K562 (cell line): ENCODE measurements around the gene KNTC1. TPM values are rescaled to one million over a fixed set of nuclear protein-coding genes. Genes with fewer than 3 reads are reported as not detected.

Experiments
- ATAC-seq: fragments of 200-7000 bp; cut with Tn5 transposase; 3 replicates; pipeline ENCODE4 v1.9.1; 2020; ENCODE audit warnings: moderate library complexity
- BruUV-seq: library from RNA; stranded (reverse); fragments of 400-500 nt; replicated peaks from 2 replicates; lab custom pipeline; 2021; lab: Mats Ljungman, UMichigan
- CTCF ChIA-PET: fragments of 300-600 bp; formaldehyde crosslinking; extraction: SDS; loops from one replicate; lab custom pipeline; 2021; ENCODE audit warnings: low intra/inter-chr PET ratio; lab: Yijun Ruan, JAX
- POLR2A ChIA-PET: fragments of 300-600, 350-650 bp; sonication (Branson Sonifier 250); formaldehyde crosslinking; extraction: SDS; loops from one replicate; lab custom pipeline; 2021; ENCODE audit warnings: antibody characterized with exemption, inconsistent platforms; lab: Yijun Ruan, JAX
- DNase-seq, 4 experiments: peaks; one replicate each; pipeline versions ENCODE4 v3.0.0 to v3.0.0-alpha.2; 2011 to 2018; ENCODE audit warnings: low spot score in 3 of 4, mixed read lengths in 3 of 4; ENCODE audit errors: extremely low read depth in 1 of 4
- FAIRE-seq: peaks from 2 replicates; lab custom pipeline; 2011; peaks lifted over from hg19 to GRCh38; lab: Jason Lieb, UNC
- H2AFZ ChIP-seq: 2 replicates; pipeline ENCODE4 v1.6.0; 2011; ENCODE audit warnings: low read depth, low read length, control low read depth, inconsistent platforms
- H3K27ac ChIP-seq: fragments of 200-600 bp; 3 replicates; pipeline ENCODE4 v1.8.0; 2011; ENCODE audit warnings: low read depth, mild to moderate bottlenecking, control low read depth, inconsistent platforms, low read length, moderate library complexity, mixed read lengths; ENCODE audit errors: extremely low read depth
- H3K27me3 ChIP-seq, 2 experiments: fragments of 300-600 bp in 1 of 2; 2 replicates in 1 of 2; 3 replicates in 1 of 2; pipeline versions ENCODE4 v1.6.0 to v1.8.0; 2011; ENCODE audit warnings: inconsistent platforms in 2 of 2, low read length in 2 of 2, mild to moderate bottlenecking in 1 of 2, mixed read lengths in 1 of 2, moderate library complexity in 1 of 2; ENCODE audit not compliant: control insufficient read depth in 2 of 2, insufficient read depth in 2 of 2
- H3K36me3 ChIP-seq: fragments of 300-600 bp; 3 replicates; pipeline ENCODE4 v1.8.0; 2011; ENCODE audit warnings: mild to moderate bottlenecking, low read length, inconsistent platforms; ENCODE audit not compliant: control insufficient read depth, insufficient read depth
- H3K4me1 ChIP-seq, 2 experiments: fragments of 200-600 bp in 1 of 2; replicated peaks in 1 of 2; 2 replicates in 1 of 2; 3 replicates in 1 of 2; pipeline versions ENCODE4 v1.5.1 to v1.8.0; 2011; ENCODE audit warnings: inconsistent platforms in 2 of 2, low read length in 2 of 2, mild to moderate bottlenecking in 1 of 2, mixed read lengths in 1 of 2, moderate library complexity in 1 of 2; ENCODE audit not compliant: control insufficient read depth in 2 of 2, insufficient read depth in 2 of 2
- H3K4me2 ChIP-seq: 2 replicates; pipeline ENCODE4 v1.6.1; 2011; ENCODE audit warnings: low read length, control low read depth, inconsistent platforms, mixed read lengths; ENCODE audit not compliant: insufficient read depth
- H3K4me3 ChIP-seq: fragments of 200-600 bp; sonication (generic), shearing (Covaris generic); 2 replicates; pipeline ENCODE4 v1.5.1; 2016; ENCODE audit warnings: control low read depth, inconsistent platforms
- H3K79me2 ChIP-seq: fragments of 200-600 bp; 3 replicates; pipeline ENCODE4 v1.8.0; 2011; ENCODE audit warnings: low read length, inconsistent platforms; ENCODE audit not compliant: control insufficient read depth, insufficient read depth
- H3K9ac ChIP-seq, 2 experiments: 2 replicates each; pipeline versions ENCODE4 v1.6.0 to v1.6.1; 2011; ENCODE audit warnings: low read depth in 2 of 2, low read length in 2 of 2, control low read depth in 1 of 2, inconsistent platforms in 1 of 2, mild to moderate bottlenecking in 1 of 2, mixed read lengths in 1 of 2; ENCODE audit not compliant: insufficient read depth in 1 of 2
- H3K9me1 ChIP-seq: one replicate; pipeline ENCODE4 v1.6.0; 2011; ENCODE audit warnings: inconsistent platforms, mild to moderate bottlenecking, low read length, moderate library complexity; ENCODE audit not compliant: control insufficient read depth, insufficient read depth
- H3K9me3 ChIP-seq: replicated peaks from 2 replicates; pipeline ENCODE4 v1.5.1; 2011; ENCODE audit warnings: low read depth, low read length, inconsistent platforms; ENCODE audit not compliant: control insufficient read depth, insufficient read depth
- H4K20me1 ChIP-seq: replicated peaks from 2 replicates; pipeline ENCODE4 v1.6.1; 2011; ENCODE audit warnings: low read length, inconsistent platforms, mixed read lengths; ENCODE audit not compliant: control insufficient read depth, insufficient read depth
- CHD4 ChIP-seq: fragments of 200-600 bp; sonication (generic); IDR thresholded peaks from 3 replicates; pipeline ENCODE4 v1.6.1; 2012; ENCODE audit warnings: low read depth, mild to moderate bottlenecking, mixed read lengths, low read length, inconsistent platforms; ENCODE audit not compliant: insufficient read depth, insufficient replicate concordance, poor library complexity, severe bottlenecking
- CHD7 ChIP-seq: fragments of 200-600 bp; sonication (generic); IDR thresholded peaks from one replicate; pipeline ENCODE4 v1.6.1; 2012; ENCODE audit warnings: mild to moderate bottlenecking, low read depth, low read length, inconsistent platforms
- FIP1L1 ChIP-seq: fragments of 200-400 bp; formaldehyde crosslinking; IDR thresholded peaks from 2 replicates; pipeline ENCODE4 v1.6.1; 2018; ENCODE audit warnings: mild to moderate bottlenecking, low read depth, low read length; ENCODE audit not compliant: poor library complexity, severe bottlenecking
- TCF7 ChIP-seq: sonication (generic); IDR thresholded peaks from 2 replicates; pipeline ENCODE4 v1.6.1; 2016; ENCODE audit warnings: antibody characterized with exemption, borderline replicate concordance
- WGBS: fragments of 100-300 bp; shearing (Covaris generic); methylation state at CpG from one replicate; pipeline ENCODE4 v1.1.6; 2016; ENCODE audit warnings: low coverage, mixed read lengths; ENCODE audit not compliant: insufficient coverage; ENCODE audit errors: missing lambda C conversion rate; 5-methylcytosine and 5-hydroxymethylcytosine counted together
- in situ Hi-C: fragments of 300-500 bp; cut with MboI; formaldehyde crosslinking; loops from 4 replicates; pipeline ENCODE4 v1.15.0; 2018; ENCODE audit warnings: inconsistent platforms, mixed read lengths
- intact Hi-C: fragments of 100-400 bp; cut with micrococcal nuclease; formaldehyde crosslinking; loops from 2 replicates; pipeline ENCODE4 v1.14.2; 2022
- polyA plus RNA-seq, 8 experiments: library from polyadenylated mRNA; depleted of rRNA in 4 of 8; stranded (reverse) in 5 of 8; unstranded in 3 of 8; fragments of >200 nt; fragmentation: Nextera tagmentation in 2 of 8; fragmentation: Illumina TruSeq in 1 of 8; extraction: Ambion mirVana in 2 of 8; extraction: Trizol in 1 of 8; gene quantifications; 2 replicates each; pipeline versions ENCODE4 v1.2.1 to v1.2.3, GENCODE V29; 2011 to 2014; ENCODE audit warnings: inconsistent platforms in 1 of 8, missing spikeins in 1 of 8
- total RNA-seq, 7 experiments: library from RNA; depleted of rRNA in 6 of 7; stranded (reverse); fragments of >200 nt in 6 of 7; fragmentation: Illumina TruSeq in 2 of 7; extraction: Trizol in 2 of 7; gene quantifications; 2 replicates each; pipeline versions ENCODE4 v1.2.1 to v1.2.3, GENCODE V29; 2011 to 2021; ENCODE audit warnings: low replicate concordance in 1 of 7

The KNTC1 gene
- total and polyA plus RNA-seq, 9 of the 15 experiments (the other 6 are each of a cell fraction or from before 2014, with no cell fraction given), result 38.9 to 135 (median 99.6) TPM

- 84% methylated on average over 5 of the region's 5 CpGs for WGBS
- no peak overlapping the region for H2AFZ ChIP-seq
- no peak for FAIRE-seq
- ChIA-PET CTCF (no interaction called here), POLR2A (interaction anchor here (1.0 to 1.3 kb wide), 2 partner anchors 17 to 42 kb away, joined by 4 to 7 read pairs; no protein-coding TSS in a partner anchor)
- no peaks in the 10 kb centered on the region for H3K27me3 ChIP-seq
- no peak overlapping the region for H3K27ac ChIP-seq
- BruUV-seq, result no TSS peak
- H3K9ac ChIP-seq, result no peak overlapping the region
- no peaks in the 10 kb centered on the region for H3K79me2 ChIP-seq
- in situ Hi-C loops (no loop called here), intact Hi-C loops (no loop called here)
- no peaks in the 10 kb centered on the region; the same call in 1 of the 2 replicates for H4K20me1 ChIP-seq
- no peaks in the 10 kb centered on the region for H3K9me1 ChIP-seq
- TF ChIP-seq CHD4, result no peak
- no peak for TF ChIP-seq FIP1L1
- TF ChIP-seq CHD7, result no peak
- no peak for TF ChIP-seq TCF7
- TF ChIP-seq, all 486 proteins: peak for 0
- ATAC-seq, result no peak
- peaks cover 86% of the 10 kb centered on the region for H3K36me3 ChIP-seq
- no peaks in the 10 kb centered on the region for H3K9me3 ChIP-seq
- no peak overlapping the region for H3K4me3 ChIP-seq
- no peak for DNase-seq
- no peak overlapping the region for H3K4me2 ChIP-seq
- H3K4me1 ChIP-seq, result no peaks in the 10 kb centered on the region
Observed at GRCh38 chr12:122610207-122610606, 83.2 kb downstream of the KNTC1 start.
